OCI-LY1 (cell line): Measurements from ENCODE around the gene ABCB6.

Source experiments
- EZH2 ChIP-seq: fragments of 200-600 bp; sonication (generic), shearing (Covaris generic); IDR thresholded peaks from 2 replicates; pipeline ENCODE4 v1.8.0; 2017; ENCODE audit warnings: borderline replicate concordance, mixed run types, mild to moderate bottlenecking, antibody characterized with exemption, low read length, moderate library complexity, mixed read lengths
- TF ChIP-seq, protein P1 (sequence below): fragments of 200-600 bp; sonication (generic), shearing (Covaris generic); IDR thresholded peaks from 2 replicates; pipeline ENCODE4 v1.5.1; 2017; ENCODE audit warnings: mild to moderate bottlenecking, antibody characterized with exemption, low read length, moderate library complexity, mixed read lengths

DNA sequence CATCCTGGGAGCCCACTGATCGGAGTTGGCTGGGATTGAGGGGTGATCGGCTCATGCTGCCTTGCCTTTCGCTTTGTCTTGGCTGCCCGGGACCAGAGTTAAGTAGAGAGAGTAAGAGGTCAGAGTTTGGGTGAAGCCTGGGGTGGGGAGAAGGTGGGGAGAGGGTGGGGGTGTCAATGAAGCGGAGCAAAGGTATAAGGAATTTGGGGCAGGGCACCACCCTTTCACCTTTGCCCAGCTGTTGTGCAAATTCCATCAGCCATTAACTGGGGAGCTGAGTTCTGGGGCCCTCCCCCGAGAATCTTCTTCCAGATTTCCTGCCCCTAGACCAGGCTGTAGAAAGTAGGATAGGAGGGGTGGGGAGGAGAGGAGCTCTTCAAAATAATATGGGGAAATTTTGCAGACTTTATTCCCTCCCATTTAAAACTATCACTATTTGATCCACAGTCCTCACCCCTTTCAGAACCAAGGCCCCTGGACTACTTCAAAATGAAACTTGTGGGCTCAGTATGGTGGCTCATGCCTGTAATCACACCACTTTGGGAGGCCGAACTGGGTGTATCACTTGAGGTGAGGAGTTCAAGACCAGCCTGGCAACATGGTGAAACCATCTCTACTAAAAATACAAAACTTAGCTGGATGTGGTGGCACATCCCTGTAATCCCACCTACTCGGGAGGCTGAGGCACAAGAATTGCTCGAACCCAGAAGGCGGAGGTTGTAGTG is 48.7 kb downstream of the ABCB6 start, which contains the start of gene SLC23A3:
- TF ChIP-seq, protein P1, sequence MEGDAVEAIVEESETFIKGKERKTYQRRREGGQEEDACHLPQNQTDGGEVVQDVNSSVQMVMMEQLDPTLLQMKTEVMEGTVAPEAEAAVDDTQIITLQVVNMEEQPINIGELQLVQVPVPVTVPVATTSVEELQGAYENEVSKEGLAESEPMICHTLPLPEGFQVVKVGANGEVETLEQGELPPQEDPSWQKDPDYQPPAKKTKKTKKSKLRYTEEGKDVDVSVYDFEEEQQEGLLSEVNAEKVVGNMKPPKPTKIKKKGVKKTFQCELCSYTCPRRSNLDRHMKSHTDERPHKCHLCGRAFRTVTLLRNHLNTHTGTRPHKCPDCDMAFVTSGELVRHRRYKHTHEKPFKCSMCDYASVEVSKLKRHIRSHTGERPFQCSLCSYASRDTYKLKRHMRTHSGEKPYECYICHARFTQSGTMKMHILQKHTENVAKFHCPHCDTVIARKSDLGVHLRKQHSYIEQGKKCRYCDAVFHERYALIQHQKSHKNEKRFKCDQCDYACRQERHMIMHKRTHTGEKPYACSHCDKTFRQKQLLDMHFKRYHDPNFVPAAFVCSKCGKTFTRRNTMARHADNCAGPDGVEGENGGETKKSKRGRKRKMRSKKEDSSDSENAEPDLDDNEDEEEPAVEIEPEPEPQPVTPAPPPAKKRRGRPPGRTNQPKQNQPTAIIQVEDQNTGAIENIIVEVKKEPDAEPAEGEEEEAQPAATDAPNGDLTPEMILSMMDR: no peak
- TF ChIP-seq EZH2: no peak
